IMR-90 (cell line): Measurements from ENCODE around the gene WHRN. TPM values are rescaled to one million over a fixed set of nuclear protein-coding genes. Genes with fewer than 3 reads are reported as not detected.

Experiments used
- ATAC-seq: fragments of 200-7000 bp; cut with Tn5 transposase; 2 replicates; pipeline ENCODE4 v1.9.1; 2020; ENCODE audit warnings: low read depth, mild to moderate bottlenecking, moderate library complexity
- BruUV-seq: library from RNA; stranded (reverse); fragments of 400-500 nt; replicated peaks from 2 replicates; lab custom pipeline; 2021; lab: Mats Ljungman, UMichigan
- CTCF ChIA-PET: fragments of 300-600 bp; formaldehyde crosslinking; extraction: SDS; loops from one replicate; lab custom pipeline; 2021; ENCODE audit warnings: antibody characterized with exemption; lab: Yijun Ruan, JAX
- POLR2A ChIA-PET: fragments of 300-600 bp; sonication (Branson Sonifier 250); formaldehyde crosslinking; loops from one replicate; lab custom pipeline; 2022; ENCODE audit warnings: antibody characterized with exemption; ENCODE audit not compliant: unreplicated experiment; lab: Charles Lee
- DNase-seq: peaks from one replicate; pipeline ENCODE4 v3.0.0; 2013
- H2AFZ ChIP-seq: replicated peaks from 2 replicates; pipeline ENCODE3; 2013; ENCODE audit warnings: low read length, mild to moderate bottlenecking; ENCODE audit not compliant: poor library complexity
- H2AK5ac ChIP-seq: 2 replicates; pipeline ENCODE4 v1.6.1; 2013; ENCODE audit warnings: low read depth, low read length, inconsistent platforms
- H2AK9ac ChIP-seq: replicated peaks from 2 replicates; pipeline ENCODE3; 2013; ENCODE audit warnings: mild to moderate bottlenecking, low read depth, low read length, moderate library complexity; ENCODE audit not compliant: poor library complexity
- H2BK120ac ChIP-seq: 2 replicates; pipeline ENCODE4 v1.6.1; 2013; ENCODE audit warnings: low read depth, low read length, inconsistent platforms
- H2BK15ac ChIP-seq: 3 replicates; pipeline ENCODE4 v1.6.1; 2013; ENCODE audit warnings: low read depth, low read length, inconsistent platforms
- H2BK20ac ChIP-seq: 2 replicates; pipeline ENCODE4 v1.6.1; 2013; ENCODE audit warnings: low read depth, mild to moderate bottlenecking, inconsistent platforms, low read length, moderate library complexity
- H2BK5ac ChIP-seq: 2 replicates; pipeline ENCODE4 v1.6.1; 2013; ENCODE audit warnings: mild to moderate bottlenecking, low read depth, low read length, inconsistent platforms; ENCODE audit not compliant: poor library complexity, severe bottlenecking
- H3K14ac ChIP-seq: replicated peaks from 2 replicates; pipeline ENCODE4 v1.6.1; 2013; ENCODE audit warnings: low read depth, low read length, inconsistent platforms
- H3K18ac ChIP-seq: 2 replicates; pipeline ENCODE4 v1.6.1; 2013; ENCODE audit warnings: low read depth, low read length, control low read depth
- H3K23ac ChIP-seq: 2 replicates; pipeline ENCODE4 v1.6.1; 2013; ENCODE audit warnings: low read depth, low read length, inconsistent platforms
- H3K27ac ChIP-seq: 2 replicates; pipeline ENCODE4 v1.5.1; 2013; ENCODE audit warnings: mild to moderate bottlenecking, control low read depth, low read length; ENCODE audit not compliant: insufficient read depth
- H3K27me3 ChIP-seq: 2 replicates; pipeline ENCODE4 v1.6.1; 2013; ENCODE audit warnings: low read length; ENCODE audit not compliant: control insufficient read depth, insufficient read depth
- H3K36me3 ChIP-seq: 2 replicates; pipeline ENCODE4 v1.6.1; 2013; ENCODE audit warnings: low read length, mixed read lengths; ENCODE audit not compliant: control insufficient read depth, insufficient read depth
- H3K4ac ChIP-seq: 2 replicates; pipeline ENCODE4 v1.6.1; 2013; ENCODE audit warnings: low read depth, low read length, inconsistent platforms
- H3K4me1 ChIP-seq: 2 replicates; pipeline ENCODE4 v1.6.1; 2013; ENCODE audit warnings: low read length, mixed read lengths; ENCODE audit not compliant: control insufficient read depth, insufficient read depth
- H3K4me2 ChIP-seq: 2 replicates; pipeline ENCODE4 v1.6.1; 2013; ENCODE audit warnings: low read depth, mild to moderate bottlenecking, control low read depth, low read length, moderate library complexity
- H3K4me3 ChIP-seq: 2 replicates; pipeline ENCODE4 v1.5.1; 2013; ENCODE audit warnings: low read depth, mild to moderate bottlenecking, control low read depth, low read length, moderate library complexity; ENCODE audit not compliant: insufficient read depth
- H3K56ac ChIP-seq: 2 replicates; pipeline ENCODE4 v1.6.1; 2013; ENCODE audit warnings: low read length, inconsistent platforms; ENCODE audit not compliant: insufficient read depth; ENCODE audit errors: extremely low read depth
- H3K79me1 ChIP-seq, 2 experiments: 2 replicates each; pipeline ENCODE4 v1.6.1; 2013; ENCODE audit warnings: low read length in 2 of 2, inconsistent platforms in 1 of 2, low read depth in 1 of 2
- H3K9ac ChIP-seq: 2 replicates; pipeline ENCODE4 v1.6.1; 2013; ENCODE audit warnings: low read depth, low read length, control low read depth
- H3K9me1 ChIP-seq: 2 replicates; pipeline ENCODE4 v1.6.1; 2013; ENCODE audit warnings: low read length, inconsistent platforms; ENCODE audit not compliant: insufficient read depth
- H3K9me3 ChIP-seq: 2 replicates; pipeline ENCODE4 v1.6.1; 2013; ENCODE audit warnings: low read length; ENCODE audit not compliant: control insufficient read depth, insufficient read depth
- H4K20me1 ChIP-seq: 2 replicates; pipeline ENCODE4 v1.6.1; 2013; ENCODE audit warnings: low read length, inconsistent platforms; ENCODE audit not compliant: insufficient read depth
- H4K5ac ChIP-seq: 2 replicates; pipeline ENCODE4 v1.6.1; 2013; ENCODE audit warnings: mild to moderate bottlenecking, low read depth, low read length, control low read depth
- H4K8ac ChIP-seq, 2 experiments: 2 replicates each; pipeline ENCODE4 v1.6.1; 2013; ENCODE audit warnings: low read depth in 2 of 2, low read length in 2 of 2, control low read depth in 1 of 2, inconsistent platforms in 1 of 2
- H4K91ac ChIP-seq: 2 replicates; pipeline ENCODE4 v1.6.1; 2013; ENCODE audit warnings: low read depth, low read length, inconsistent platforms; ENCODE audit not compliant: insufficient read depth
- BHLHE40 ChIP-seq: fragments of 150-350 bp; IDR thresholded peaks from 2 replicates; pipeline ENCODE4 v1.6.1; 2016; ENCODE audit warnings: mild to moderate bottlenecking, low read depth, low read length
- CHD1 ChIP-seq: IDR thresholded peaks from 2 replicates; pipeline ENCODE4 v1.6.1; 2012; ENCODE audit warnings: low read depth, low read length, improper control_type of control experiment
- FOS ChIP-seq: fragments of 150-350 bp; IDR thresholded peaks from 2 replicates; pipeline ENCODE4 v1.6.1; 2016; ENCODE audit warnings: low read depth, low read length
- MAFK ChIP-seq: IDR thresholded peaks from 2 replicates; pipeline ENCODE4 v1.6.1; 2012; ENCODE audit warnings: low read depth, low read length, improper control_type of control experiment
- MAZ ChIP-seq: IDR thresholded peaks from 2 replicates; pipeline ENCODE4 v1.6.1; 2012; ENCODE audit warnings: low read depth, mild to moderate bottlenecking, low read length, improper control_type of control experiment, moderate library complexity, borderline replicate concordance
- MXI1 ChIP-seq: IDR thresholded peaks from 2 replicates; pipeline ENCODE4 v1.6.1; 2012; ENCODE audit warnings: low read depth, mild to moderate bottlenecking, low read length, moderate library complexity, borderline replicate concordance
- NFE2L2 ChIP-seq: fragments of 150-350 bp; IDR thresholded peaks from 2 replicates; pipeline ENCODE4 v1.6.1; 2016; ENCODE audit warnings: low read depth, mild to moderate bottlenecking, low read length
- POLR2A ChIP-seq: IDR thresholded peaks from 2 replicates; pipeline ENCODE4 v1.6.1; 2012; ENCODE audit warnings: mild to moderate bottlenecking, low read depth, low read length
- RAD21 ChIP-seq: IDR thresholded peaks from 2 replicates; pipeline ENCODE4 v1.6.1; 2012; ENCODE audit warnings: low read length, improper control_type of control experiment
- RCOR1 ChIP-seq: IDR thresholded peaks from 2 replicates; pipeline ENCODE4 v1.6.1; 2012; ENCODE audit warnings: mild to moderate bottlenecking, low read length, improper control_type of control experiment; ENCODE audit not compliant: insufficient replicate concordance
- RFX5 ChIP-seq: IDR thresholded peaks from 2 replicates; pipeline ENCODE4 v1.8.0; 2012; ENCODE audit warnings: low read depth, mild to moderate bottlenecking, low read length, moderate library complexity
- SMC3 ChIP-seq: fragments of 150-350 bp; IDR thresholded peaks from 2 replicates; pipeline ENCODE4 v1.6.1; 2016; ENCODE audit warnings: low read depth, mild to moderate bottlenecking, antibody characterized with exemption, low read length, moderate library complexity
- WGBS, 2 experiments: methylation state at CpG; one replicate each; pipeline versions ENCODE4 v1.1.5 to v1.1.7; 2013; ENCODE audit warnings: missing lambda C conversion rate in 2 of 2; ENCODE audit not compliant: insufficient read length in 1 of 2; ENCODE audit errors: extremely low coverage in 2 of 2; 5-methylcytosine and 5-hydroxymethylcytosine counted together
- dilution Hi-C: fragments of 300-500 bp; cut with HindIII; formaldehyde crosslinking; loops from one replicate; pipeline ENCODE4 v1.14.3; 2018; ENCODE audit warnings: low sequenced_read_pairs; ENCODE audit not compliant: unreplicated experiment
- in situ Hi-C: fragments of 300-500 bp; cut with MboI; formaldehyde crosslinking; loops from 3 replicates; pipeline ENCODE4 v1.14.3; 2019; ENCODE audit warnings: low sequenced_read_pairs, inconsistent platforms, mixed read lengths
- intact Hi-C: fragments of 100-400 bp; cut with micrococcal nuclease; formaldehyde crosslinking; loops from 2 replicates; pipeline ENCODE4 v1.10.0; 2022
- polyA plus RNA-seq, 3 experiments: library from polyadenylated mRNA; depleted of rRNA; stranded (reverse); fragments of >200 nt; gene quantifications; 2 replicates each; pipeline ENCODE4 v1.2.3, GENCODE V29; 2012; ENCODE audit warnings: low replicate concordance in 1 of 3
- total RNA-seq: library from RNA; depleted of rRNA; stranded (reverse); fragments of >200 nt; gene quantifications from 2 replicates; pipeline ENCODE4 v1.2.3, GENCODE V29; 2012
- TF ChIP-seq, protein P1 (sequence below): fragments of 150-350 bp; IDR thresholded peaks from 2 replicates; pipeline ENCODE4 v1.6.1; 2017; ENCODE audit warnings: mild to moderate bottlenecking, antibody characterized with exemption, low read length, low read depth
- TF ChIP-seq, protein P2 (sequence below): fragments of 150-350 bp; IDR thresholded peaks from 2 replicates; pipeline ENCODE4 v1.6.1; 2016; ENCODE audit warnings: low read depth, mild to moderate bottlenecking, low read length, moderate library complexity, borderline replicate concordance
- TF ChIP-seq, protein P3 (sequence below): conservative IDR thresholded peaks from 2 replicates; pipeline ENCODE4 v1.5.1; 2012; ENCODE audit warnings: mild to moderate bottlenecking, low read depth, low read length, improper control_type of control experiment

WHRN gene
- total and polyA plus RNA-seq, 2 of the 4 experiments (the other 2 are of a cell fraction), result 0.18 to 2.6 TPM

DNA sequence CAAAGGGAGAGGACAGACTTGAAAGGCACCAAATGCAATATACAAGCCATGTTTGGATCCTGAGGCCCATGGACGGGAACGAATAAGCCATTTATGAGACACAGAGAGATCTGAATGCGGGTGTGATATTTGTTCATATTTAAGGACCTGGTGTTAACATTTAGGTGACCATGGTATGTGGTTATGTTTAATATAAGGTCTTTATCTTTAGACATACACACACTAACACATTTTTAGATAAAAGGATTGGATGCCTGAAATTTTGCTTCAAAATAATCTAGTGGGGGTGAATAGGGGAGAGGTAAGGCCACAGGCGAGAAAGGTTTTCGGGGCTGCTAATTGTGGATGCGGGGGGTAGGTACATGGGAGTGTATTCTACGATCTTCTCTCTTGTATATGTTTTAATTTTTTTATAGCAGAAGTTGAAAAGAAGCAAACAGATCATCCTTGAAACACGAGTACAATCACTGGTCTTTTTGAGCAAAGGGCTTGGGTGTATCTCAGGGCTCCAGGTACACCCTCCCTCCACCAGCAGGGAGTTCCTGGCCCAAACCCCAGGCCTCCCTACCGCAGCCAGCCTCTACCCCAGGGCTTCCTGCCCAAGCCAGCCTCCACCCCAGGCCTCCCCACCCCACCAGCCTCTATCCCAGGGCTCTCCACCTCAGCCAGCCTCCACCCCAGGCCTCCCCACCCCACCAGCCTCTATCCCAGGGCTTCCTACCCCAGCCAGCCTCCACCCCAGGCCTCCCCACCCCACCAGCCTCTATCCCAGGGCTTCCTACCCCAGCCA is 129.7 kb downstream of the WHRN start:
- Histone ChIP-seq H3K27ac (no peak overlapping the region), H3K9me3 (no peaks in the 10 kb centered on the region), H3K4ac (no peak overlapping the region), H3K79me1 (peaks cover 12 to 18% of the 10 kb centered on the region in 2 experiments), H4K91ac (no peak overlapping the region), H3K9ac (no peak overlapping the region), H2BK20ac (no peak overlapping the region), H3K27me3 (no peaks in the 10 kb centered on the region), H2AK5ac (no peak overlapping the region), H3K4me1 (no peaks in the 10 kb centered on the region), H3K36me3 (peaks cover 47% of the 10 kb centered on the region), H4K20me1 (peaks cover 6% of the 10 kb centered on the region; the same call in 1 of the 2 replicates), H4K8ac (no peak overlapping the region), H3K14ac (no peak overlapping the region), H4K5ac (no peak overlapping the region), H3K4me2 (no peak overlapping the region), H2AFZ (no peak overlapping the region), H3K18ac (no peak overlapping the region), H3K56ac (no peak overlapping the region), H3K9me1 (peaks cover 9% of the 10 kb centered on the region), H2BK15ac (no peak overlapping the region), H3K23ac (no peak overlapping the region), H3K4me3 (no peak overlapping the region), H2BK5ac (no peak overlapping the region), H2AK9ac (no peak overlapping the region), H2BK120ac (no peak overlapping the region)
- dilution Hi-C loops, result no loop called here
- ATAC-seq (no peak), DNase-seq (no peak)
- POLR2A ChIA-PET, result no interaction called here
- BruUV-seq, result no TSS peak
- in situ Hi-C loops, result no loop called here
- 100% methylated on average over 1 of the region's 9 CpGs; no CpG with 5 or more reads in 1 of the 2 experiments for WGBS, 2 experiments
- intact Hi-C loops, result no loop called here
- CTCF ChIA-PET, result no interaction called here
- no peak for TF ChIP-seq RFX5
- no peak for TF ChIP-seq RCOR1
- TF ChIP-seq MAZ, result no peak
- TF ChIP-seq POLR2A, result no peak
- TF ChIP-seq, protein P1, sequence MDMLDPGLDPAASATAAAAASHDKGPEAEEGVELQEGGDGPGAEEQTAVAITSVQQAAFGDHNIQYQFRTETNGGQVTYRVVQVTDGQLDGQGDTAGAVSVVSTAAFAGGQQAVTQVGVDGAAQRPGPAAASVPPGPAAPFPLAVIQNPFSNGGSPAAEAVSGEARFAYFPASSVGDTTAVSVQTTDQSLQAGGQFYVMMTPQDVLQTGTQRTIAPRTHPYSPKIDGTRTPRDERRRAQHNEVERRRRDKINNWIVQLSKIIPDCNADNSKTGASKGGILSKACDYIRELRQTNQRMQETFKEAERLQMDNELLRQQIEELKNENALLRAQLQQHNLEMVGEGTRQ, result no peak
- TF ChIP-seq, protein P2, sequence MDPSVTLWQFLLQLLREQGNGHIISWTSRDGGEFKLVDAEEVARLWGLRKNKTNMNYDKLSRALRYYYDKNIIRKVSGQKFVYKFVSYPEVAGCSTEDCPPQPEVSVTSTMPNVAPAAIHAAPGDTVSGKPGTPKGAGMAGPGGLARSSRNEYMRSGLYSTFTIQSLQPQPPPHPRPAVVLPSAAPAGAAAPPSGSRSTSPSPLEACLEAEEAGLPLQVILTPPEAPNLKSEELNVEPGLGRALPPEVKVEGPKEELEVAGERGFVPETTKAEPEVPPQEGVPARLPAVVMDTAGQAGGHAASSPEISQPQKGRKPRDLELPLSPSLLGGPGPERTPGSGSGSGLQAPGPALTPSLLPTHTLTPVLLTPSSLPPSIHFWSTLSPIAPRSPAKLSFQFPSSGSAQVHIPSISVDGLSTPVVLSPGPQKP, result no peak
- no peak for TF ChIP-seq CHD1
- TF ChIP-seq, protein P3, sequence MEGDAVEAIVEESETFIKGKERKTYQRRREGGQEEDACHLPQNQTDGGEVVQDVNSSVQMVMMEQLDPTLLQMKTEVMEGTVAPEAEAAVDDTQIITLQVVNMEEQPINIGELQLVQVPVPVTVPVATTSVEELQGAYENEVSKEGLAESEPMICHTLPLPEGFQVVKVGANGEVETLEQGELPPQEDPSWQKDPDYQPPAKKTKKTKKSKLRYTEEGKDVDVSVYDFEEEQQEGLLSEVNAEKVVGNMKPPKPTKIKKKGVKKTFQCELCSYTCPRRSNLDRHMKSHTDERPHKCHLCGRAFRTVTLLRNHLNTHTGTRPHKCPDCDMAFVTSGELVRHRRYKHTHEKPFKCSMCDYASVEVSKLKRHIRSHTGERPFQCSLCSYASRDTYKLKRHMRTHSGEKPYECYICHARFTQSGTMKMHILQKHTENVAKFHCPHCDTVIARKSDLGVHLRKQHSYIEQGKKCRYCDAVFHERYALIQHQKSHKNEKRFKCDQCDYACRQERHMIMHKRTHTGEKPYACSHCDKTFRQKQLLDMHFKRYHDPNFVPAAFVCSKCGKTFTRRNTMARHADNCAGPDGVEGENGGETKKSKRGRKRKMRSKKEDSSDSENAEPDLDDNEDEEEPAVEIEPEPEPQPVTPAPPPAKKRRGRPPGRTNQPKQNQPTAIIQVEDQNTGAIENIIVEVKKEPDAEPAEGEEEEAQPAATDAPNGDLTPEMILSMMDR, result no peak
- no peak for TF ChIP-seq SMC3
- TF ChIP-seq NFE2L2, result no peak
- TF ChIP-seq RAD21, result no peak
- TF ChIP-seq BHLHE40, result no peak
- TF ChIP-seq MXI1, result no peak
- no peak for TF ChIP-seq MAFK
- no peak for TF ChIP-seq FOS
